Coronary artery (tissue), 2 donors: ENCODE measurements around the gene STK32C.
"Not testable (repeated sequence)": the region's sequence is repeated elsewhere in the genome, so short reads cannot be mapped to it uniquely, and the experiment has no call there.

Source experiments
- DNase-seq: peaks from one replicate; pipeline ENCODE4 v3.0.0-alpha.2; 2017; ENCODE audit warnings: low spot score
- H3K27ac ChIP-seq, 2 donors: fragments of 200-600 bp; sonication (generic); one replicate each; pipeline ENCODE4 v1.5.1; 2016 to 2019
- H3K4me3 ChIP-seq: fragments of 200-600 bp; sonication (generic); 2 replicates; pipeline ENCODE4 v1.5.1; 2016; ENCODE audit warnings: mild to moderate bottlenecking, moderate library complexity
- CTCF ChIP-seq: fragments of 200-600 bp; sonication (generic); IDR thresholded peaks from one replicate; pipeline ENCODE4 v1.5.1; 2019; ENCODE audit warnings: antibody characterized with exemption

Gene STK32C

GRCh38 chr10:132352462-132353308, 44.9 kb upstream of the STK32C start:
- not testable (repeated sequence) for H3K4me3 ChIP-seq, DNase-seq, H3K27ac ChIP-seq
- peak; percentile 84 for TF ChIP-seq CTCF

DNA sequence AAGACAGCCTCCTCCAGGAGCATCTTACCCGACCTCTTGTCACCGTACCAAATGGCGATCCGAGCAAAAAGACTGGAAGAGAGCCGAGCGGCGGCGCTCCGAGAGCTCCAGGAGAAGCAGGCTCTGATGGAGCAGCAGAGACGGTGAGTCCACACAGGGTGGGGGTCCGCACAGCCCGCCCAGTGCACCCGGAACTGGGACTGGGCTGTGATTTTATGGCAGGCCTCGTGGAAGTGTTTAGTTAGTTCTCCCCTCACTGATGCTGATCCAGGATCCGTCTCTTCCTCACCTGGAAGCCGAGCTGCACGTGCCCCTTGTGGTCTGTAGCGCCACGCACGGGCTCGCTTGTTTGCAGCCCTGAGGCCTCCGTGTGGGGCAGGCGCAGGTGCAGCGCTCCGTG, 43.9 kb upstream of the STK32C start:
- no peak for DNase-seq
- Histone ChIP-seq H3K27ac (no peak overlapping the region), H3K4me3 (no peak overlapping the region)
- no peak for TF ChIP-seq CTCF

DNA sequence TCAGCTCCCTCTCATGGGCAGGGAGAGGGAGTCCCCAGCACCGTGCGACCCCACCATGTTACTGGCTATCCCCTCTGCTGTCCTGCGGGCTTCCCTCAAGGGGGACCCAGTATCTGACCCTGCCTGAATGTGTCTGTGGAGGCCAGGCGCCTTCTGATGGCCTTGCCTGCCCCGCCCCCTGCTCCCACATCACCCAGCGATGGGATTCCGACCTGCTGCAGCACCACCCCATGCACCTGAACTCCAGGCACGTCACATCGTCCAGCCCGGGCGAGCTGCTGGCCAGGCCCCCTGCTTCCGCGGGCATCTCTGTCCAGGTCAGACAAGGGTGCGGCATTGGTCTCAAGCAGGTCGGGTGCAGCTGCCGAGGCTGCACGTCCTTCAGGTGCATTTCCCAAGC, 43.2 kb upstream of the STK32C start:
- Histone ChIP-seq H3K27ac (no peak overlapping the region), H3K4me3 (no peak overlapping the region)
- DNase-seq: no peak
- no peak for TF ChIP-seq CTCF

- TF ChIP-seq CTCF: no peak
- DNase-seq: no peak
- Histone ChIP-seq H3K4me3 (no peak overlapping the region), H3K27ac (no peak overlapping the region)
These were observed 42.6 kb upstream of the STK32C start for GRCh38 chr10:132350391-132350790.

- no peak overlapping the region for H3K4me3 ChIP-seq
- DNase-seq: no peak
- H3K27ac ChIP-seq: no peak overlapping the region
- no peak for TF ChIP-seq CTCF
These were observed 42.0 kb upstream of the STK32C start for GRCh38 chr10:132349766-132350165.

DNA sequence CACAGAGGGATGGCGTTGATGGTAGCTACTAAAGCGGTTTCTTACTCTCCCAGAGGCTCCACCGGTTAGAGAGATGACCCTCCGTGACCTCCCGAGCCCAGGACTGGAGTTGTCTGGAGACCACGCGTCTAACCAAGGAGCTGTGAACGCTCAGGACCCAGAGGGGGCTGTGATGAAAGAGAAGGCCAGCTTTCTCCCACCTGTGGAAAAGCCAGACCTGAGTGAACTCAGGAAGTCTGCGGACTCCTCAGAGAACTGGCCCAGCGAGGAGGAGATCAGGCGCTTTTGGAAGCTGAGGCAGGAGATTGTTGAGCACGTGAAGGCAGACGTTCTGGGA, 40.1 kb upstream of the STK32C start:
- Histone ChIP-seq H3K4me3 (no peak overlapping the region), H3K27ac (no peak overlapping the region)
- no peak for TF ChIP-seq CTCF
- no peak for DNase-seq

- TF ChIP-seq CTCF: no peak
- Histone ChIP-seq H3K27ac (no peak overlapping the region), H3K4me3 (no peak overlapping the region)
- no peak for DNase-seq
These were observed 39.6 kb upstream of the STK32C start for GRCh38 chr10:132347211-132347930.
